ENCODE measurements around the gene AADAT. TPM values are rescaled to one million over a fixed set of nuclear protein-coding genes. Genes with fewer than 3 reads are reported as not detected.

The AADAT gene
- total RNA-seq, 1 experiment from 2014 or later: 15.7 TPM

DNA sequence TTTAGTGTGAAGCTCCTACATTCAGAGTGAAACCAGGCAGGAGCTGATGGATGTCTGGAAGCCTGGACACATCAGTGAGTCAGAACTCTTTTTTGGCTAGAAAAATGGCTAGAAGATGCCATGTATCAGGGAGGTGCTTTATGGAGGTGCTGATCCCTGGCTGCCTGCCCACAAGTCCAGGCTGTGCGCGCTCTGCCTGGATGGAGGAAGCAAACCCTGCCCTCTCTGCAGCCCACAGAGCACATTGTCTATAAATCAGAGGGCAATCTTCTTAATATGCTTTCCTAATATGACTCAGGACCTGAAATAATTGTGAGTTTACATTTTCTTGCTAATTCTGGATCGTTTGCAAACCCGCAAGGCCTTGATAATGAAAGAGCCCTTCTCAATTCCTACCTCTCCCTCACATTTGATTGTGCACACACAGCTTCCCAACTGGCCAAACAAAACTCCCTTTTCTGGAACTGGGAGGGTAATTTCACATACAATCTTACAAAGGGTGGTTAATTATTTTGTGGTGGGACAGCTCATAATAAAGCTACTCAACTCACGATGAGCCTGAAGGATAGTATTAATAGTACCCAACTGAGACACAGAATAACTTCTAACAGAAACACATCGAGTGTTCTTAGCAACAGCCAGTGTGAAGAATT, 75.3 kb downstream of the AADAT start:
- no peak for DNase-seq (ENCODE audit: low read depth, low spot score)
- in situ Hi-C loops (cut with HindIII; ENCODE audit: low pct_unique_long_range_greater_than_20kb, low sequenced_read_pairs): no loop called here

DNA sequence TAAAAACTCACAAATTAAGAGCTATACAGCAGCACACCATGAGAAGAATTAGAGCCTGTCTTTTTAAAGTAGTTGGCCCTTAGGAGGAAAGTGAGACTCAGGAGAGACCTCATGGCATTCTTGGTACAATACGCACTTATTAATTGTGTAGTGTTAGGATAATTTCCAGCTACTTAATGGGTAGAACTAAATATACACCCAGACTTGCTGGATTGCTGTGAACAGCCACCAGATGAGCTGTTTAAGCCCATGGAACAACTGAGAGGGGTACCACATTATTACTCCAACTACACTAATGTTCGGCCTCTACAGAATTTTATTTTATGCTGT, 77.2 kb downstream of the AADAT start:
- no peak for DNase-seq (ENCODE audit: low read depth, low spot score)
- in situ Hi-C loops (cut with HindIII; ENCODE audit: low pct_unique_long_range_greater_than_20kb, low sequenced_read_pairs): no loop called here

DNA sequence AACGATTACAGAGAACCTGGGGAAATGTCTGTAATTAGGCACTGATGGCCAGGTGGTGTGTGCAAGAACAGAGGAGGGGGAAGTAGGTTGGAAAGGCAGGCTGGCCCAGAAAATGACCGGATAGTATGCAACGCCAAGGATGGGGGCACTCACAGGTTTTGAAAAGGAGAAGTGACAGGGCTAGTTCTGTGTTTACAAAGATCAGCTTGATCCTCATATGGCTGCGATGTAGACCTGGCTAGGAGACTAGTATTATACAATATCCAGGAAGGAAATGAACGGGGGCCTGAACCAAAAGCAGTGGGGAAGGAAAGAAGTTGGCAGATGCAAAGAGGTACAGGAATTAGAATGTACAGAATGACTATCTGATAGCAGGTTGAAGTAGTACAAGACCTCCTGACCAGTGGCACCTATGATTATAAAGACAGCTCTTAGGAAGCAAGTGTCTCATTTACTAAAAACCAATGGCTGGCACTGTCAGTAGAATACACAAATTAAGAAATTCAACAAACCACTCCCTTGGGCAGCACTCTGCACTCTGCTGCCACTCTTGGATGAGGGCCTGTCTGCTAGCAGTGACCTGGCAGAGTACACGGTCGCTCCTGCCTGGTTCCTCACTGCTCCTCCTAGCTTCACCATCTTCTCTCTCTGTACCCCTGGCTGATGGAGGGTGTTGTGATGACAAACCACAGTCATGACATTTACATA, 77.7 kb downstream of the AADAT start:
- in situ Hi-C loops (cut with HindIII; ENCODE audit: low pct_unique_long_range_greater_than_20kb, low sequenced_read_pairs): no loop called here
- no peak for DNase-seq (ENCODE audit: low read depth, low spot score)

Small RNA genes within 50 kb of the gene (small RNA-seq; reads per million reads assigned to genes)
- gene APOBEC3AP1: 0 reads per million in 2 experiments

Other genes with a start within 250 kb of the AADAT start
- gene MFAP3L, start 63.6 kb downstream of the AADAT start, total RNA-seq (2014; rRNA removed; shearing (Covaris generic)): 32.0 and 32.1 TPM in 2 replicates